Ramos (cell line): ENCODE data around the gene MOB1A.
"Not testable (repeated sequence)": the region's sequence is repeated elsewhere in the genome, so short reads cannot be mapped to it uniquely, and the experiment has no call there.

Source experiments
- in situ Hi-C: fragments of 300-500 bp; cut with MboI; formaldehyde crosslinking; loops from one replicate; pipeline ENCODE4 v1.14.3; 2022; ENCODE audit warnings: low sequenced_read_pairs; ENCODE audit not compliant: unreplicated experiment

The MOB1A gene

DNA sequence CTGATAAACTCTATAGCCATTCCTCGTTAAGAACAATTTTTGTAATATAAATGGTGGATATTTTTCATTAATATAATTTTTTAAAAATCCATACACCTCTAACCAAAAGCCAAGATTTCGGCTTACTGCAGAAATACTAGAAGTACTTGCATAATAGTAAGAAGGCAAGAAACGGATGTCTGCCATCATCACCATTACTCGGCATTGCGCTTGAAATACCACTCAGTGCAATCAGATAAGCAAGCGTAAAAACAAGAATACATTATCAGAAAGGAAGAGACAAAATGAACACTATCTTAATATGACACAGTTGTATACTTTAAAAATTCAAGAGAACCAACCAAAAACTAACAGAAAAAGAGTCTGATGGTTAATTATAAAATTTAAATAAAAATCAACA, 15.7 kb downstream of the MOB1A start:
- in situ Hi-C loops, result no loop called here

DNA sequence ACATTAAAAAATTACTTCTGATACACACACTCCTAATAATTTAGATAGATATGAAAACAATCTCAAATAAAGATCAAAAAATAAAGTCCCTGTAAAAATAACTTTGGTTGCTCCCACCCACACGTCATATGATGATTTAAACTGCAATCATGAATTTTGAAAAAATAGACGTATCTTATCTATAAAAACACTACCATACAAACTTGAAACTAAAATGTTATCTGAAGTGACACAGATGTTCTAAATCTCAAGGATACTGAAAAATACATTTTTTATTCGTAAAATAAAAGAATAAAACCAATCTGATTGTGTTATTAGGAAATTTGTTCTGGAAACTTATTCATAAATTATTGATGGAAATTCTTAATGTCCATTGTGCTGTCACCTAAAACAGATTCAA, 22.8 kb downstream of the MOB1A start:
- in situ Hi-C loops, result no loop called here

DNA sequence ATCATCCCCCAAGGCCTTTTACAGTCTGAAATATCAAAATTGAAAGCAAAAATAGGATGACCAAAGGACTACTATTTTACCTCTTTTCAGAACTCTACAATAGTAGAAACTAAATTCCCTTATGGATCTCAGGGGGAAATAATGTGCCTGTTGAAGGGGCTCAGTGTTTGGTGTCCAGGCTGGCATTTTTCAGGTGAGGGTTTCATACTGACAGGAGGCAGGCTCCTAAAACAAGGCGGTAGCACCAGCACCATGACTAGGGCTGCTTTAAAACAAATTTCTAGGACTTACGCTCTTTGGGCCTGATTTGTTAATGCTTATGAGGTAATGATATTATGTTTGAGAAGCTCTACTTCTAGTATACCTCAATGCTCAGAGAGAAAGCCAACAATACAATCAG, 25.7 kb downstream of the MOB1A start:
- in situ Hi-C loops, result loop anchor here (5.0 kb wide), 1 partner anchor 54 kb away; no protein-coding TSS in a partner anchor

DNA sequence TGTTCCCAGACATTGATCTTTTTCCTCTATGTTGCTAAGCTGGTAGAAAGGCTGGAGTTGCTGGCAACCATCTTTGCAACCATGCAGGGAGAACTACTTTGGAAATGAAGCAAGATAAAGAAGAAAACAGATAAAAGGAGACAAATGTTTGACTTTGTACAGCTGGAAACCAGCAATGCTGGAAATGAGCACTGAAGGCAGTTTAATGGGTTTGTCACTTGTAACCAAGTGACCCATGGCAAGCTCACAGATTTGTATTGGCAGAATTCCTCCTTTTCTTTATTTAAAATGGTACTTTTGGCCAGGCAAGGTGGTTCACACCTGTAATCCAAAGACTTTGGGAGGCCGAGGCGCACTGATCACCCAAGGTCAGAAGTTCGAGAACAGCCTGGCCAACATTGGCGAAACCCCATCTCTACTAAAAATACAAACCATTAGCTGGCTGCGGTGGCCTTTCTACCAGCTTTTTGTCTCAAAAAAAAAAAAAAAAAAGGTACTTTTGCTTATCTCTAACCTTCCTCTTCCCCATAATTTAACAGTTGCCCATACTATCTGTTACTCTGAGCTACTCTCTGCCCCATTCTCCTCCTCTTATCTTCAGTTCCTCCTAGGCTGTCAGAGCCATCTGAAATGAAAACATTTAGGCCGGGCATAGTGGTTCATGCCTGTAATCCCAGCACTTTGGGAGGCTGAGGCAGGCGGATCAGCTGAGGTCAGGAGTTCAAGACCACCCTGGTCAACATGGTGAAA, 28.9 kb downstream of the MOB1A start:
- in situ Hi-C loops, result loop anchor here (5.0 to 10.0 kb wide), 2 partner anchors 58 to 325 kb away; partner anchors contain the start of gene STAMBP

DNA sequence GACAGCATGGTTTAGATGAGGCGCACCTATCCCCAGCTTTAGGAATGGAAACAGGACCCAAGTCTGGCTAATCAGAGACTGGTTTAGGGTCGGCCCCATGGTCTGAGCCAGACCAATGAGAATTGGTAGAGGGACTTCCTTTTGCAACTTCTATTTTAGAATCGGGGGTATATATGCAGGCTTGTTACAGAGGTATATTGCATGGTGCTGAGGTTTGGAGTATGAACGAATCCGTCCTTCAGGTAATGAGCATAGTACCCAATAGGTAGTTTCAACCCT, 29.5 kb downstream of the MOB1A start:
- in situ Hi-C loops, result loop anchor here (10.0 kb wide), 1 partner anchor 324 kb away; the partner anchor contains the start of gene STAMBP

DNA sequence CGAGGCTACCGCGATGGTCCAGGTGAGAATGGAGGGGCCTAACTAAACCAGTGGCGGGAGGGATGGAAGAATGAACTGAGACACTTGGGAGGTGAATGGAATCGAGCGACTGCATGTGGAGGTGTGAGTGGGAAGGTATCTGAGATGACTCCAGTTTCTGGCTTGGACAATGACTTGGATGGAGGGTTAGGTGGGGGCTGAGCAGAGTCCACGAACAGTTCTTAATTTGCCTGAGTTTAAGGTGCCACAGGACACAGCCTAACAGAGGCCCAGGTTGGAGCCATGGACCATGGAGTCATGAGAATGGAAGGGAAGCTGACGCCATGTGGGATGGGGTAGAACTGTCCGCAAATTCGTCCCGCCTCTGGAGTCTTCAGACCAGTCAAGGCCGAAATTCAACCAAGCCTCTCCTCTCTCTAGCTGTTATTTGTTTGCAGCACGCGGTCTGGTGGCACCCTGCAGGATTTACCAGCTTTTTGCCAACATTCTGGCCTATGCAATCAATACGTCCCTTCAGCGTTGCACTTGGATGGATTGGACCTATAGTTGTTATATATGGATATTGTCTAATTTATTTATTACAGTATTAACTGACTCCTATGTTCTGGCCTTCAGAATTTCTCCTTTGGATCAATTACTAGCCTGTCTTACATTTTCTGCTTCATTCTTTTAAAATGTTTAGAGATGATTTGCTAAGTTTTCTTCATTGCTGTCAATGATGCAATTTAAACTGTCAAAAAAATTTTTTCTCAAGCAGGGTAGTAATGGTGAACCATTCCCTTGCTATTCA, 30.0 kb downstream of the MOB1A start:
- in situ Hi-C loops, result loop anchor here (10.0 kb wide), 1 partner anchor 324 kb away; the partner anchor contains the start of gene STAMBP

DNA sequence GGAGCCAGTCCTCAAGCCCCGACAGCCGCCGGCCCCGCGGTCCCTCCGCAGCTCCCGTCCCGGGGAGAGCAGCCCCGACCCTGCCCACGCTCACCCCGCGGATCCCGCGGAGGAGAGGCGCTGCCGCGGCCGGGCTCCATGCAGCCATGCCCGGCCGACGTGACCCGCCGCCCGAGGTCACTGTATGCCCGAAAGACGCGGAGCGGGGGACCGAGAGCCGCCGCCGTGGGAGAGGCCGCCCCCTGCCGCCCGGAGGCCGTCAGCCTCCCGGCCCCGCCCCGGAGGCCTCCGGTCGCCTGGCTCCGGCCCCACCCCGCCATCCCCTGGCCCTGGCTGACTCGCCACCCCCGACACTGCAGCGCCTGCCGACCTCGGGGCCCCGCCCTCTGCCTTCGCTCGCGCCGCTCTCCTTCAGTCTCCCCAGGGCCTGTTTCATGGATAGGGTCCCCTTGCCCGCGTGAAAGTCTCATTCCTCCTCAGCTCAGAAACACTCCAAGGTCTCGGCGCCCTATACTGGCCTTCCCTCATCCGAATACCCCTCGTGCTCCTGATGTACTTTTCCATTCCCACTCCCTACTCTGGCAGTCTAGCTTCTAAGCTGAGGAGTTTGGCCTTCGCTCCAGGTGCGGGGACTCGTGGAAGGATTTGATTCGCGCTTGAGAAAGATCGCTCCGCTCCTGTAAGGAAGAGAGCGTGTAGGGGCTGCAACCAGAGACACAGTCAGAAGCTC, 30.8 kb downstream of the MOB1A start, which contains the start of gene BOLA3:
BOLA3 (minus strand) TSS at position 186 of the 730 bp plus-strand sequence; CDS start at position 148, 38 bp downstream.
- in situ Hi-C loops, result loop anchor here (10.0 kb wide), 1 partner anchor 323 kb away; the partner anchor contains the start of gene STAMBP

DNA sequence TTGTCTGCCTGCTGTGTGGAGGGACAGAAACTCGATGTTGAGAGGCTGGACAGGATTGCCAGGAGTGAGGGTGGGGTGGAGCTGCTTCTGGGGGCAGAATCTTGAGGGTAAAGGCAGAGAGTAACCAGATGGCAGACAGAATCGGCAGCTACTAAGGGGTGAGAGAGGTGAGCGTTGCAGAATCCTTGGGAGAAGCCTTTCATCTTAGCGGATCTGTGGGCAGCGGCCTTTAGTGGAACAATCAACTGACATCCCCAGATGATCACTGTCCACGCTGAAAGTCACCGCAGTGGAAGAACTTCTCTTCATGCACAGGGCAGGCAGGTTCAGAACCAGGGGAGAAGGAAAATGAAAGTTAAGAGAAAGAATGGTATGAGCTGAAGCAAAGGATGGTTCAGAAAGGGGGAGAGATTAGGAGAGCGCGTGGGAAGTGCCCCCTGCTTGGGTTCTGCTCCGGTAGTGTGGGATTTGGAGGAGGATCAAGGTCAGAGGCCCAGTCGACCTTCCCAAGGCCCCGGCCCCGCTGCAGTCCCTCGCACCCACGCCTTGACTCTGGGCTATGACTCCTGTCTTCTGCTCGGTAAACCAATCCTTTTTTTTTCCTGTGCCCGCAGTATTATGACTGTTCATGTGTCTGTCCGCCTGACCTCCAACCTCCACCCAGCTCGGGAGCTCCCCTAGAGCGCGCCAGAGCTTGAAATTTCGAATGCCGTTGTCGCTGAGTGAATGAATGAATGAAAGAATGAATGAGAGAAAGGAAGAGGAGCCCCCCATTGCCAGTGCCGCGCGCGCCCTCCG, 31.6 kb downstream of the MOB1A start:
- in situ Hi-C loops, result loop anchor here (10.0 kb wide), 1 partner anchor 322 kb away; the partner anchor contains the start of gene STAMBP

DNA sequence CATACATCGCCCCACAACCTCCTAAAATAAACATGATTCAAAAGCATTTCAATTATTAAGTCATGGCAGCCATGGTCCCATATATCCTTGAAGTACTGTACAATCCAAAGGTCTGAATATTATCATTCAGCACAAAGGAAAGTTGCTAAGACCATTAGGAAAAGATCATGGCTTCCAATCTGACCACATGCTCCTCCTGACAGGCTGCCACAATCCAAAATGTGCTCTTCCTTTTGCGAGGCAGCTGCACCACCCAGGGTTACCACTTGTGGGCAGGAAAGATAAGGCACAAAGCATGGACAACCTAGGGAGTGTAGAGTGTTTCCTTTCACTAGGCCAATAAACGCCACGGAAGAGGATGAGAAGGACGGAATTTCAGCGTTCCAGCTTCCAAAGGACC, 36.3 kb downstream of the MOB1A start:
- in situ Hi-C loops, result loop anchor here (10.0 kb wide), 1 partner anchor 318 kb away; the partner anchor contains the start of gene STAMBP

DNA sequence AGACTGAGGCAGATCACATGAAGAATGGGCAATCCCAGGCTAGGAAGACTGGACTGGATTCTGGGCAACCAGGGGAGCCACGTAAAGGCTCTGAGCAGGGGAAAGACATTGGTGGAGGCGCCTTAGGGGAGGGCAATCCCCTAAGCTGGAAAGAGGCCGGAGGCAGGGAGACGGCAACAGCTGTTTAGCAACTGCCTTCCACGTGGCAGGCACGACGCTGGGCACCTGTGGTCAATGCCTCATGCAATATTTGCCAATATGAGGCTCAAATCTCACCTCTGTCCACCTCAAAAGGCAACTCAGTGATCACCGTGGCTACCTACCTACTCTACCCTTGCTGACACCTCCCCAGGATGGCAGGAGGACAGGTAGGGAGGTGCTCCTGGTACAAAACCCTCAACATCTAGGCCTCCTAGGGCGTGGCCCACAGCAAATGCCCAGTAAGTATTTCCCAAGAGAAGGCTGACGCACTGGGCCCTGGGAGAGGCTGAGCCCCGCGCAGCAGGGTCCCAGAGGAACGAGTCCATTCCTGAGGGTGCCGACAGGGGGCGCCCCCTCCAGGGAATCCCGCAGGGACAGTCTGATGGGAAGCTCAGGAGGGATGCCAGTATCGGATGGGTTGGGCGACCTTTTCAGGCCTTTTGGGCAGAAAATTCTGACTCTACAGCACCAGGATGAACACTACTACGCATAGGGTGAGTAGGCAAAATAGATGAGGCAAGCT, 39.9 kb downstream of the MOB1A start:
- in situ Hi-C loops, result no loop called here

DNA sequence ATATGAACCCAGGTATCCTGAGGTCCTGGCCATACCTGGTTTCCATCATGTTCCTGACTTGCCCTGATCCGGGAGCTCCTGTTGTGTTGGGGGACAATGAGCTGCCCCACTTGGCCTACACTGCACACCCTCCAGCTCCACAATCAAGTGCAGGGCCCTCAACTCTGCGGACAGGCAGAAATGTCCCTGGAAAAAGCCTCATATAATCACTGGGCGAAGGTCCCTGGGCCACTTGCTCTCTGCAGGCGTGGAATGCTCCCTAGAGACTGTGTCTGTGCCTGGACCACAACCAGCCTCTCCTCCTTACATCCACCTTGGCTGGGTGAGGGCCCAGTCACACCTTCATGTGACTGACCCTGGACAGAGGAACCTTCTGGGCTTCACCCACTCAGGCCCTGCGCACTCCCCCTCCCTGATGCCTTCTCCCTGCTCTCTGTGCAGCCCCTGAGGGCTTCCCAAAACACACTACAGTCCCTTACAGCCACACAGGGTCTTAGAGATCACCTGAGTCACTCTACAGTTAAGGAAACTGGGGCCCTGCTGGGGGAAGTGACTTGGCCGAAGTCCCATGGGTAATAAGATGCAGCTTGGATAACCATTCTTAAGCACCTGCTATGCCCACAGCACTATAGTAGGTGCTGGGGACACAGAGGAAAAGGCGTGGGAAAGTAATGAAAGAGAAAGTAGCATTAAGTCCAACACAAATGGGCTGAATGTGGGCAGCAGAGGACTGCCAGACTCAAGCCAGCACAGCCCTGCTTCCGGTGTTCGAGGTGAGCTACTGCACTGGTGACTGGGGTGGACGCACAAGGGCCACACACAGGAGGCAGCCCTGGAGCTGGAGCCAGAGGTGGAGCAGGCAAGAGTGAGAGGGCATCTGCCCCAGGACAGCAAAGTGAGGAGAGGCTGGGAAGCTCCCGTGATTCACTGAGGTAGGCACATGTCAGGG, 40.8 kb downstream of the MOB1A start:
- in situ Hi-C loops, result no loop called here

DNA sequence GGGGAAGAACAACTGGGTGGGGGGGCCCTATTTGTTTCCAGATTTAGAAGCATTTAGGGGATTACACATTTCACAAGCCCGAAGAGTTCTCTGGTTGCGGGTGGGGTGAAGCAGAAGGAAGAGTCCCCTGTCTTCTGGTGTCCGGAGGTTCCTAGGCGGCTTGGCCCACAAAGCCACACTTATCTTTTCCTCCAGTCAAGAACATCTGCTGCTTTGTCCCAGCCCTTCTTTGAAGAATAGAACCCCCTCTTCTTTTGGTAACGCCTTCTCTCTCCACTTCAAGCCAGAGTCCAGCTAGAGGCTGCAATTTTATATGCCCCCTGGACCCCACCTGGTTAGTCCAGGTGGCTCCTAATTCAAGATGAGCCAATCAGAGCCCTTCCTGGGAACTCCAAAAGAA, 46.8 kb downstream of the MOB1A start:
- in situ Hi-C loops, result no loop called here

DNA sequence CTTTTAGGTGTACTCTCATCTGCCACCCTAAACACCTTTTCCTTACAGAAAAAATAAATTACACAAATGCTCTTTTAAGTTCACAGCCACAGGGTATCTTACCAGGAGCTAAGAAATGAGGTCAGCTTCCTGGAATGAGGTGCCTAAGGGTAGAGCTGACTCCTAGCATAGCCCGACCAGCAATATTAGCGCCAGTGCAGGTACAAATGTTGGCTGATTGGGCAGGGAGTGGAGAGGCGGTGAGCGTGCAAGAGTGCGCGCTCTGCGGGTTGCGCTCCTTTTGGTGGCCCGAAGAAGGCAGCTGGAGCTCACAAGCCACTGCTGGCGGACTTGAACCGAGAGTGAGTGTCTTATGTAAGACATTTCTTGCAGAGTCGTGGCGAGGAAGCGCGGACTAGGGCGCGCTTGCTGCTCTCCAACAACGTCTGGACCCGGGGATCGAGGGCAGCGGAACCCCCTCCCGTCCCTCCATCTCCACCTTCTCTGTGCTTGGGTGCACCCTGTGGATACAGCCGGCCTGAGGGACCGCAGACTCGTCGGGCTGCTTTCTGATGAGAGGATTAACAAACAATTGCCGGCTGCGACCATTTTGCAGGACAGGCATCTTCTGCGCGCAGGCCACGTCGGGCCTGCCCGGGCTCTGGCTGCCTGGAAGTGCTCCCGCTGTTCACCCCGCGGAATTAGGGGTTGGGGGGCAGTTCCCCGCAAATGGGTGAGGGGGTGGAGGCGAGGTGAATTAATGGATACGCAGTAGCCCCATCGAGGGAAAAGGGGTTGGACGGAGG, 48.3 kb downstream of the MOB1A start:
- in situ Hi-C loops, result no loop called here

DNA sequence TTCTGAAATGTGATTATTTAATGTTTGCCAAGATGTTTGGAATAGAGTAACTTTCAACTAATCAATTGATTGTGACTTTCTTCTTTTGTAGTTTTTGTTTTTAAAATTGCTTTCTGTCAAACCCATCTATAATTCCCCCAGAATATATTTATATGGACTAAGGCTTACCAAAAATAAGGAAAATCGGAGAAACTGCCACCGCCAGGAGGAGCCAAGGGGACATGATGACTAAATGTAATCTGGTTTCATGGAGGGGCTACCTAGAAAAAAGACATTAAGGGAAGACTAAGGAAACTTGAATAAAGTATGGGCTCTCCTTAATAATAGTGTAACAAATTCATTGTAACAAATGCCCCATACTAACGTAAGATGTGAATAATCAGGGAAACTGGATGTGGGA, 50.5 kb downstream of the MOB1A start:
- in situ Hi-C loops, result no loop called here

DNA sequence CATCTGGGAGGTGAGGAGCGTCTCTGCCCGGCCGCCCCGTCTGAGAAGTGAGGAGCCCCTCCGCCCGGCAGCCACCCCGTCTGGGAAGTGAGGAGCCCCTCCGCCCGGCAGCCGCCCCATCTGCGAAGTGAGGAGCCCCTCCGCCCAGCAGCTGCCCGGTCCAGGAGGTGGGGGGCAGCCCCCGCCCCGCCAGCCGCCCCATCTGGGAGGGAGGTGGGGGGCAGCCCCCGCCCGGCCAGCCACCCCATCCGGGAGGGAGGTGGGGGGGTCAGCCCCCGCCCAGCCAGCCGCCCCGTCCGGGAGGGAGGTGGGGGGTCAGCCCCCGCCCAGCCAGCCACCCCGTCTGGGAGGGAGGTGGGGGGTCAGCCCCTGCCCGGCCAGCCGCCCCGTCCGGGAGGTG, 54.7 kb downstream of the MOB1A start:
- in situ Hi-C loops, result not testable (repeated sequence)

DNA sequence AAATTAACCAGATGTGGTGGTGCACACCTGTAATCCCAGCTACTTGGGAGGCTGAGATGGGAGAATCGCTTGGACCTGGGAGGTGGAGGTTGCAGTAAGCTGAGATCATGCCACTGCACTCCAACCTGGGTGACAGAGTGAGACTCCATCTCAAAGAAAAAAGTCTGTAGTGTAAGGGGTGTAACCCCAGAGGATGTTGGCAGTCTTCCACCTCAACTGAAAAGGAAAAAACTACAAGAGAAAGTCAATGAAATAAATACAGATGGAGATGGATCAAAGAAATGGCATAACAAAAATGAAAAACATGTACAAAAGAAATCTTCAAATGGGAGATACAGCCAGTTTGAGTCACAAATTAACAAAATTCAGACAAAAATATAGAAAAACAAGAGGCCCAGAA, 56.8 kb downstream of the MOB1A start:
- in situ Hi-C loops, result not testable (repeated sequence)
